SK-N-SH (cell line): ENCODE data around the gene SEMA3D. TPM values are rescaled to one million over a fixed set of nuclear protein-coding genes. Genes with fewer than 3 reads are reported as not detected.

Experiments used
- CTCF ChIA-PET: fragments of 300-600, 350-600 bp; formaldehyde crosslinking; extraction: SDS; loops from one replicate; lab custom pipeline; 2021; lab: Yijun Ruan, JAX
- POLR2A ChIA-PET: fragments of 350-600 bp; sonication (Branson Sonifier 250); formaldehyde crosslinking; extraction: SDS; loops from one replicate; lab custom pipeline; 2020; ENCODE audit warnings: antibody characterized with exemption, inconsistent platforms; lab: Yijun Ruan, JAX
- DNase-seq: peaks from one replicate; pipeline ENCODE4 v3.0.0; 2012
- H2AFZ ChIP-seq: fragments of 200-600 bp; sonication (generic); 2 replicates; pipeline ENCODE4 v1.8.1; 2016; ENCODE audit warnings: antibody characterized with exemption, mild to moderate bottlenecking, low read depth
- H3F3A ChIP-seq: fragments of 200-600 bp; sonication (generic); replicated peaks from 2 replicates; pipeline ENCODE3; 2016; ENCODE audit warnings: antibody characterized with exemption, mild to moderate bottlenecking; ENCODE audit not compliant: insufficient read depth
- H3K27ac ChIP-seq, 2 experiments: fragments of 200-500 bp in 1 of 2; fragments of 200-600 bp in 1 of 2; sonication (Bioruptor generic) in 1 of 2; sonication (generic), shearing (Covaris generic) in 1 of 2; 2 replicates each; pipeline versions ENCODE4 v1.5.1 to v1.6.1; 2014 to 2016; ENCODE audit warnings: low read depth in 2 of 2, inconsistent platforms in 1 of 2, low read length in 1 of 2, mild to moderate bottlenecking in 1 of 2, mixed read lengths in 1 of 2
- H3K27me3 ChIP-seq: fragments of 200-600 bp; sonication (generic), shearing (Covaris generic); 2 replicates; pipeline ENCODE4 v1.6.1; 2016; ENCODE audit warnings: mixed run types; ENCODE audit not compliant: insufficient read depth
- H3K36me3 ChIP-seq, 2 experiments: fragments of 200-500 bp in 1 of 2; fragments of 200-600 bp in 1 of 2; sonication (Bioruptor generic) in 1 of 2; sonication (generic) in 1 of 2; replicated peaks in 1 of 2; 2 replicates each; pipeline versions ENCODE3 to v1.5.1; 2014 to 2016; ENCODE audit warnings: low read length in 1 of 2, mild to moderate bottlenecking in 1 of 2; ENCODE audit not compliant: insufficient read depth in 2 of 2, control insufficient read depth in 1 of 2
- H3K4me1 ChIP-seq, 2 experiments: fragments of 200-500 bp in 1 of 2; fragments of 200-600 bp in 1 of 2; sonication (Bioruptor generic) in 1 of 2; sonication (generic), shearing (Covaris generic) in 1 of 2; 2 replicates each; pipeline versions ENCODE4 v1.5.1 to v1.6.1; 2014 to 2016; ENCODE audit warnings: low read depth in 1 of 2, low read length in 1 of 2, mixed run types in 1 of 2; ENCODE audit not compliant: insufficient read depth in 2 of 2, control insufficient read depth in 1 of 2
- H3K4me2 ChIP-seq: fragments of 200-600 bp; sonication (generic), shearing (Covaris generic); 2 replicates; pipeline ENCODE4 v1.6.1; 2017; ENCODE audit warnings: mixed run types
- H3K4me3 ChIP-seq, 2 experiments: fragments of 200-500 bp in 1 of 2; fragments of 200-600 bp in 1 of 2; sonication (Bioruptor generic) in 1 of 2; sonication (generic), shearing (Covaris generic) in 1 of 2; 2 replicates each; pipeline versions ENCODE4 v1.5.1 to v1.8.1; 2014 to 2016; ENCODE audit warnings: low read depth in 2 of 2, inconsistent platforms in 1 of 2, low read length in 1 of 2, mild to moderate bottlenecking in 1 of 2, mixed read lengths in 1 of 2, moderate library complexity in 1 of 2
- H3K79me2 ChIP-seq: fragments of 200-600 bp; sonication (generic); 2 replicates; pipeline ENCODE4 v1.8.1; 2017; ENCODE audit warnings: mild to moderate bottlenecking; ENCODE audit not compliant: insufficient read depth
- H3K9ac ChIP-seq: fragments of 200-600 bp; sonication (generic); 2 replicates; pipeline ENCODE4 v1.6.1; 2017; ENCODE audit warnings: mixed run types
- H3K9me2 ChIP-seq: fragments of 200-600 bp; sonication (generic); 2 replicates; pipeline ENCODE4 v1.6.1; 2017; ENCODE audit warnings: mixed run types
- H3K9me3 ChIP-seq: fragments of 200-600 bp; sonication (generic); 2 replicates; pipeline ENCODE4 v1.6.1; 2017; ENCODE audit warnings: mixed run types, mild to moderate bottlenecking, moderate library complexity
- H4K20me1 ChIP-seq: fragments of 200-600 bp; sonication (generic); 2 replicates; pipeline ENCODE4 v1.6.1; 2017; ENCODE audit warnings: mild to moderate bottlenecking, mixed run types; ENCODE audit not compliant: insufficient read depth
- FOXJ3 ChIP-seq: sonication (generic); formaldehyde crosslinking; IDR thresholded peaks from 2 replicates; pipeline ENCODE4 v1.5.1; 2020; ENCODE audit warnings: mild to moderate bottlenecking, missing genetic modification reagents
- JUND ChIP-seq: IDR thresholded peaks from 2 replicates; pipeline ENCODE4 v1.4.0; 2012
- POLR2AphosphoS5 ChIP-seq: IDR thresholded peaks from 2 replicates; pipeline ENCODE4 v1.6.1; 2012; ENCODE audit warnings: low read depth, low read length
- RAD21 ChIP-seq: IDR thresholded peaks from 2 replicates; pipeline ENCODE4 v1.6.1; 2012; ENCODE audit warnings: mild to moderate bottlenecking, low read length
- SMC3 ChIP-seq: IDR thresholded peaks from 2 replicates; pipeline ENCODE4 v1.6.1; 2012; ENCODE audit warnings: low read depth, low read length, improper control_type of control experiment
- TCF12 ChIP-seq: IDR thresholded peaks from 2 replicates; pipeline ENCODE4 v1.4.0; 2012
- YY1 ChIP-seq: IDR thresholded peaks from 2 replicates; pipeline ENCODE4 v1.4.0; 2012; ENCODE audit warnings: low read depth, mild to moderate bottlenecking
- WGBS: methylation state at CpG from one replicate; pipeline ENCODE4 v1.1.6; 2017; ENCODE audit warnings: low lambda C conversion rate; 5-methylcytosine and 5-hydroxymethylcytosine counted together
- polyA plus RNA-seq, 3 experiments: library from polyadenylated mRNA; depleted of rRNA; stranded (reverse); fragments of >200 nt; gene quantifications; 2 replicates each; pipeline ENCODE4 v1.2.3, GENCODE V29; 2012
- TF ChIP-seq, protein P1 (sequence below): IDR thresholded peaks from 2 replicates; pipeline ENCODE4 v1.6.1; 2012; ENCODE audit warnings: mild to moderate bottlenecking, low read depth, low read length, moderate library complexity
- TF ChIP-seq, protein P2 (sequence below): IDR thresholded peaks from 2 replicates; pipeline ENCODE4 v1.4.0; 2012; ENCODE audit warnings: low read depth
- TF ChIP-seq, protein P3 (sequence below): fragments of 200-600 bp; sonication (generic); IDR thresholded peaks from 2 replicates; pipeline ENCODE4 v1.6.1; 2017; ENCODE audit warnings: antibody characterized with exemption, mild to moderate bottlenecking, moderate library complexity
- TF ChIP-seq, protein P4 (sequence below): fragments of 150-350 bp; IDR thresholded peaks from 2 replicates; pipeline ENCODE4 v1.6.1; 2017; ENCODE audit warnings: antibody characterized with exemption, low read length, low read depth, borderline replicate concordance

SEMA3D gene
- polyA plus RNA-seq, 1 of the 3 experiments (the other 2 are of a cell fraction): 30.1 TPM

DNA sequence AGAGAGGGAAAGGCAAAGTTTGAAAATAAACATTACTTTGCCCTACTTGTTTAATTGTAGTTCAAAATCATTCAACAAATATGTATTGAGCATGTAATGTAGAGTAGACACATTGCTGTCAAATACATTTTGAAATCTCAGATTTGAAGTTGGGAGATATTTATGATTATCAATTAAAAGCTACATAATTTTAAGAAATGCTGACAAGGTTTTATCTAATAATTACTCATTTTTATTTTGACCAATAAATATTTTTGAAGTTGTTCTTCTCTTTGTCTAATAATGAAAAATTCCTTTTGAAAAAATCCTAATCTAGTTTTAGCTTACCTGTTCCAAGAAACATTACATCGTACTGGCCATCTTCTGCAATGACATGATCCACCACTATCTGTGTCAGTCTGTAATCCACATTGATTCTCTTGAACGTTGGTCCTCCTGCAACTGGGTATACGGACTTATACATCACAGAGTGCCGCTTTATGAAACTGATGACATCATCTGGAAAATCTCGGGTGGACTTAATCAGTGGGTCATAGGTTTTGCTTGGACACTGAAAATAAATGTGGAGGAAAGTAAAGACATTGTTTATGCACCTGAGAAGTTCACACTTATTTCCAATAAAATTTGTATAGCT is 164.7 kb downstream of the SEMA3D start (continued):
- TF ChIP-seq, protein P1, sequence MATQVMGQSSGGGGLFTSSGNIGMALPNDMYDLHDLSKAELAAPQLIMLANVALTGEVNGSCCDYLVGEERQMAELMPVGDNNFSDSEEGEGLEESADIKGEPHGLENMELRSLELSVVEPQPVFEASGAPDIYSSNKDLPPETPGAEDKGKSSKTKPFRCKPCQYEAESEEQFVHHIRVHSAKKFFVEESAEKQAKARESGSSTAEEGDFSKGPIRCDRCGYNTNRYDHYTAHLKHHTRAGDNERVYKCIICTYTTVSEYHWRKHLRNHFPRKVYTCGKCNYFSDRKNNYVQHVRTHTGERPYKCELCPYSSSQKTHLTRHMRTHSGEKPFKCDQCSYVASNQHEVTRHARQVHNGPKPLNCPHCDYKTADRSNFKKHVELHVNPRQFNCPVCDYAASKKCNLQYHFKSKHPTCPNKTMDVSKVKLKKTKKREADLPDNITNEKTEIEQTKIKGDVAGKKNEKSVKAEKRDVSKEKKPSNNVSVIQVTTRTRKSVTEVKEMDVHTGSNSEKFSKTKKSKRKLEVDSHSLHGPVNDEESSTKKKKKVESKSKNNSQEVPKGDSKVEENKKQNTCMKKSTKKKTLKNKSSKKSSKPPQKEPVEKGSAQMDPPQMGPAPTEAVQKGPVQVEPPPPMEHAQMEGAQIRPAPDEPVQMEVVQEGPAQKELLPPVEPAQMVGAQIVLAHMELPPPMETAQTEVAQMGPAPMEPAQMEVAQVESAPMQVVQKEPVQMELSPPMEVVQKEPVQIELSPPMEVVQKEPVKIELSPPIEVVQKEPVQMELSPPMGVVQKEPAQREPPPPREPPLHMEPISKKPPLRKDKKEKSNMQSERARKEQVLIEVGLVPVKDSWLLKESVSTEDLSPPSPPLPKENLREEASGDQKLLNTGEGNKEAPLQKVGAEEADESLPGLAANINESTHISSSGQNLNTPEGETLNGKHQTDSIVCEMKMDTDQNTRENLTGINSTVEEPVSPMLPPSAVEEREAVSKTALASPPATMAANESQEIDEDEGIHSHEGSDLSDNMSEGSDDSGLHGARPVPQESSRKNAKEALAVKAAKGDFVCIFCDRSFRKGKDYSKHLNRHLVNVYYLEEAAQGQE: no peak
- TF ChIP-seq, protein P2, sequence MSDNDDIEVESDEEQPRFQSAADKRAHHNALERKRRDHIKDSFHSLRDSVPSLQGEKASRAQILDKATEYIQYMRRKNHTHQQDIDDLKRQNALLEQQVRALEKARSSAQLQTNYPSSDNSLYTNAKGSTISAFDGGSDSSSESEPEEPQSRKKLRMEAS: no peak
- no peak for TF ChIP-seq RAD21

DNA sequence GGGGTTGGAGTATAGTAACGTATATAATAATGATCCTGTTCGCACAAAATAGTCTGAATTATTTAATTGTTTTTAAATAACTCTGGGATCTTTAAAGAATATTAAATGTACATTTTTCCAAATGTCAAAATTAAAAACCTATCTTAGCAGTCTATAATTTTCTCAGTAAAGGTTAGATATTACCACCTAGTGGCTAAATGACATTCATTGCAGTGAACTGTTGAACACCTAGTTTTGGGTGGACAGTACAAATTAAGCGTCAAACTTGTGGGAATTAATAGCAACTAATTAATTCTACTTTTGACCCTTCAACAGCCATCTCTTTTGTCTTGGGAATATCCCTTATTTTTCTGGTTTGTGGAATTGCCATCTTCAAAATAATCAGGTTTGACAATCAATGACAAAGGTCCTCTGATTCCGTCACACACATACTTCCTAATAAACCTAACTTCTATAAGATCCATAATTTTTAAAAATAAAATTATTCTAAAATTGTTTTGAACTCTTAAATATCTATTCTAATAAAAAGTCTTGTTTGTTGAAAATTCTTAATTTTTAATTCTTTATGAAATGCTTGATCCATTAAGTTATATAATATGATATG is 165.7 kb downstream of the SEMA3D start:
- Histone ChIP-seq H3F3A (peaks cover 6% of the 10 kb centered on the region), H3K4me3 (no peak overlapping the region), H3K9ac (no peak overlapping the region), H3K4me1 (peaks cover 0 to 12% of the 10 kb centered on the region in 2 experiments; a peak in 3 of 4 replicates), H3K4me2 (no peak overlapping the region), H3K9me2 (no peaks in the 10 kb centered on the region), H4K20me1 (no peaks in the 10 kb centered on the region), H3K9me3 (no peaks in the 10 kb centered on the region), H3K79me2 (no peaks in the 10 kb centered on the region), H3K27me3 (no peaks in the 10 kb centered on the region), H3K36me3 (peaks cover 0 to 13% of the 10 kb centered on the region in 2 experiments), H3K27ac (no peak overlapping the region), H2AFZ (no peak overlapping the region)
- ChIA-PET POLR2A (no interaction called here), CTCF (interaction anchor here (0.6 to 12.5 kb wide), 16 partner anchors 9 to 1096 kb away, joined by 3 to 268 read pairs (median 6); no protein-coding TSS in a partner anchor)
- no peak for TF ChIP-seq YY1
- TF ChIP-seq RAD21: peak; percentile 85
- peak; percentile 63 for TF ChIP-seq SMC3
- TF ChIP-seq, protein P3, sequence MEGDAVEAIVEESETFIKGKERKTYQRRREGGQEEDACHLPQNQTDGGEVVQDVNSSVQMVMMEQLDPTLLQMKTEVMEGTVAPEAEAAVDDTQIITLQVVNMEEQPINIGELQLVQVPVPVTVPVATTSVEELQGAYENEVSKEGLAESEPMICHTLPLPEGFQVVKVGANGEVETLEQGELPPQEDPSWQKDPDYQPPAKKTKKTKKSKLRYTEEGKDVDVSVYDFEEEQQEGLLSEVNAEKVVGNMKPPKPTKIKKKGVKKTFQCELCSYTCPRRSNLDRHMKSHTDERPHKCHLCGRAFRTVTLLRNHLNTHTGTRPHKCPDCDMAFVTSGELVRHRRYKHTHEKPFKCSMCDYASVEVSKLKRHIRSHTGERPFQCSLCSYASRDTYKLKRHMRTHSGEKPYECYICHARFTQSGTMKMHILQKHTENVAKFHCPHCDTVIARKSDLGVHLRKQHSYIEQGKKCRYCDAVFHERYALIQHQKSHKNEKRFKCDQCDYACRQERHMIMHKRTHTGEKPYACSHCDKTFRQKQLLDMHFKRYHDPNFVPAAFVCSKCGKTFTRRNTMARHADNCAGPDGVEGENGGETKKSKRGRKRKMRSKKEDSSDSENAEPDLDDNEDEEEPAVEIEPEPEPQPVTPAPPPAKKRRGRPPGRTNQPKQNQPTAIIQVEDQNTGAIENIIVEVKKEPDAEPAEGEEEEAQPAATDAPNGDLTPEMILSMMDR: peak; percentile 94
- DNase-seq: no peak
- 86% methylated on average over 4 of the region's 4 CpGs for WGBS

DNA sequence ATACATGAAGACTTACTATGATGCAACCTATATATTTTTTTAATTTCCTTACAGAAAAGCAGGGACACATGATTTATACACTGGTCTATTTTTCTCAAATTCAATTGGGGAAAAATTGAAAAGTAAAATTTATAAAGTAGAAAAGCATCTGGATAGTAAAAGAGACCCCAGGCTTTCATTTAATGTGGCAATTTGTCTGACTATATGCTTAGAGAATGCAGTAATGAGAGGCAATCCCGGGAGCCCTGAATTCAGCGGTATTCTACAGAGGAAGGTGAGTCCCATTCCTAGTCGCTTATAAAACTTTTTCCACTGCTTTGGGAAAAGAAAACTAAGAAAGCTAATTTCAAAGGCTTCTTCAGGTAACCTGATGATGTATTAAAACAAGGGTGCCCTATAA is 167.1 kb downstream of the SEMA3D start:
- Histone ChIP-seq H3K79me2 (no peaks in the 10 kb centered on the region), H3K4me2 (no peak overlapping the region), H2AFZ (no peak overlapping the region), H3K9ac (no peak overlapping the region), H3K36me3 (peaks cover 0 to 20% of the 10 kb centered on the region in 2 experiments), H4K20me1 (no peaks in the 10 kb centered on the region), H3K27me3 (no peaks in the 10 kb centered on the region), H3F3A (no peaks in the 10 kb centered on the region), H3K9me3 (no peaks in the 10 kb centered on the region), H3K27ac (no peak overlapping the region), H3K4me3 (no peak overlapping the region), H3K9me2 (no peaks in the 10 kb centered on the region), H3K4me1 (peaks cover 0 to 2% of the 10 kb centered on the region in 2 experiments; a peak in 2 of 4 replicates)
- TF ChIP-seq POLR2AphosphoS5 (no peak), FOXJ3 (CRISPR knock-in tag) (no peak), SMC3 (no peak), JUND (no peak), TCF12 (no peak)
- TF ChIP-seq, protein P4, sequence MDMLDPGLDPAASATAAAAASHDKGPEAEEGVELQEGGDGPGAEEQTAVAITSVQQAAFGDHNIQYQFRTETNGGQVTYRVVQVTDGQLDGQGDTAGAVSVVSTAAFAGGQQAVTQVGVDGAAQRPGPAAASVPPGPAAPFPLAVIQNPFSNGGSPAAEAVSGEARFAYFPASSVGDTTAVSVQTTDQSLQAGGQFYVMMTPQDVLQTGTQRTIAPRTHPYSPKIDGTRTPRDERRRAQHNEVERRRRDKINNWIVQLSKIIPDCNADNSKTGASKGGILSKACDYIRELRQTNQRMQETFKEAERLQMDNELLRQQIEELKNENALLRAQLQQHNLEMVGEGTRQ: no peak
- POLR2A ChIA-PET: no interaction called here
- no peak for DNase-seq
- WGBS: 60% methylated on average over 3 of the region's 3 CpGs
- CTCF ChIA-PET: interaction anchor here (0.6 to 12.5 kb wide), 9 partner anchors 10 to 1084 kb away, joined by 3 to 268 read pairs (median 4); no protein-coding TSS in a partner anchor
